ENCODE data around the gene ANKIB1. TPM values are rescaled to one million over a fixed set of nuclear protein-coding genes. Genes with fewer than 3 reads are reported as not detected.
A peak's percentile ranks its signal among the peaks of the same experiment; 100 is the strongest.

The ANKIB1 gene
- total and polyA plus RNA-seq, 9 of the 15 experiments (the other 6 are each of a cell fraction or from before 2014, with no cell fraction given): 5.9 to 25.2 (median 16.1) TPM

DNA sequence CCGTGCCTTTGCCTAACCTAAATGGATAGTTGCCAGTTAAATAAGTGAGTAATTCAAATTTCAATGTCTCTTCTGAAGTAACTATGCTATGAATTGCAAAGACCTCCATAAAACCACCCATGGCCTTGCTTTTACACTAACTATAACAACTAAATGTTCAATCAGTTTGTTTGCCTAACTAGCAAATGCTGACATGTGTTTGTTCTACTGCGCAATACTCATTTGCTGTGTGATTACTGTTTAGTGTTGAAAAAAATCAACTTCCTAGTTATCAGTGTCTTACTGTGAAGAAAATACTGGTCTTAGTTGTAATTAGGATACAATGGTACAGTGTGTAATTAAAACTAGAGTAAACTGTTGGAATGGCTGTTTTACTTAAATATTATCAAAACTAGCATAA is 154.2 kb downstream of the ANKIB1 start (continued):
- TF ChIP-seq, protein P1, sequence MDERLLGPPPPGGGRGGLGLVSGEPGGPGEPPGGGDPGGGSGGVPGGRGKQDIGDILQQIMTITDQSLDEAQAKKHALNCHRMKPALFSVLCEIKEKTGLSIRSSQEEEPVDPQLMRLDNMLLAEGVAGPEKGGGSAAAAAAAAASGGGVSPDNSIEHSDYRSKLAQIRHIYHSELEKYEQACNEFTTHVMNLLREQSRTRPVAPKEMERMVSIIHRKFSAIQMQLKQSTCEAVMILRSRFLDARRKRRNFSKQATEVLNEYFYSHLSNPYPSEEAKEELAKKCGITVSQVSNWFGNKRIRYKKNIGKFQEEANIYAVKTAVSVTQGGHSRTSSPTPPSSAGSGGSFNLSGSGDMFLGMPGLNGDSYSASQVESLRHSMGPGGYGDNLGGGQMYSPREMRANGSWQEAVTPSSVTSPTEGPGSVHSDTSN (CRISPR knock-in tag; IDR thresholded peaks at IDR 0.05; ENCODE audit: low read depth): no peak
- TF ChIP-seq, protein P1 (tag; conservative IDR thresholded peaks at IDR 0.05; ENCODE audit: low read depth): no peak
- TF ChIP-seq LEF1 (IDR thresholded peaks at IDR 0.05) (no peak), MTA1 (IDR thresholded peaks at IDR 0.05; ENCODE audit: borderline replicate concordance) (no peak)

DNA sequence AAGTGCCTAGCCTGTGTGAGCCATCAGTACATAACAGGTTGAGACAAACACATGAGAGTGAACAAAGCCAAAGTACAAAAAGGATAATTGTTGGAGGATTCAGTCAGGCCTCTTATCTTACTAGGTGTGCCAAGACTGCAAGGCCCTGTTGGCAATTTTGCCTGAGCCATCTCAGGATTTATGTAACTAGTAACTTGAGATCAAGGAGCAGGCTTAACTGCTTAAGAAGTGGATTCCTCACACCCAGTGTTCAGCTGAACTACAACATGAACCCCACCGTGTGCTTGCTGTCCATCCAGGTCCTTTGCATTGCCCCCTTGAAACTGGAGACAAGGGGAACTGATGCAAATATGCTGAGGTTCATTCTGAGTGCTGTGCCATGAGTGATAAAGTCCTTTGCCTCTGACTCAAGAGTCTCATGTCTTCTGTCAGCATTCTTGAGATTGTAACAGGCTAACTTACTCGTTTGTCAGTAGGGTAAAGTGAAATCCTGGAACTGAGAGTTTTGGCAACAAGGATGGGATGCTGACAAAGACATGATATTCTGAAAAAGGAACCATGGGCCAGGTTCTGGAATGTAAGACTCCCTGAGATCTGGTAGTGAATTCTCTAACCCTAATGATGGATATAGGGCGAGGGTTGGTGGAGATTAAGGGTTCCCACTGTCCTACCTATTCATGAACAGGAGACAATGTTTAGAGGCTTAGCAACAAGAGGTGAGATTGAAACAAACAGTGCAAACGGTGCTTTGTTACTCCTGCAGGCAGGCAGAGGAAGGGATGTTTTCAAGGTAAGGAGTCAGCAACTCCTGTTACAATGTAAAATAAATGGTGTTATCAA is 157.4 kb downstream of the ANKIB1 start:
- Histone ChIP-seq H3K27ac (ENCODE audit: extremely low read depth, low read depth, low read length) (no peak overlapping the region), H3K79me2 (ENCODE audit: control insufficient read depth, insufficient read depth, low read length) (no peaks in the 10 kb centered on the region), H2AFZ (ENCODE audit: low read depth, low read length) (no peak overlapping the region), H3K9ac (ENCODE audit: insufficient read depth in 1 of 2, low read depth in 2 of 2, low read length in 2 of 2) (no peak overlapping the region), H3K4me2 (ENCODE audit: insufficient read depth, low read length) (no peak overlapping the region), H3K4me3 (no peak overlapping the region), H3K9me1 (ENCODE audit: control insufficient read depth, insufficient read depth, low read length) (no peaks in the 10 kb centered on the region), H3K36me3 (ENCODE audit: control insufficient read depth, insufficient read depth, low read length) (peaks cover 20% of the 10 kb centered on the region; the same call in 1 of the 3 replicates), H3K27me3 (ENCODE audit: control insufficient read depth in 2 of 2, insufficient read depth in 2 of 2, low read length in 2 of 2) (no peaks in the 10 kb centered on the region), H3K9me3 (replicated peaks; ENCODE audit: control insufficient read depth, insufficient read depth, low read depth, low read length) (no peaks in the 10 kb centered on the region), H4K20me1 (replicated peaks; ENCODE audit: control insufficient read depth, insufficient read depth, low read length) (no peaks in the 10 kb centered on the region), H3K4me1 (replicated peaks in 1 of 2; ENCODE audit: control insufficient read depth in 2 of 2, insufficient read depth in 2 of 2, low read length in 2 of 2) (no peaks in the 10 kb centered on the region)
- DNase-seq (ENCODE audit: extremely low read depth in 1 of 4, low spot score in 3 of 4): no peak
- in situ Hi-C loops (cut with MboI): no loop called here
- ChIA-PET CTCF (ENCODE audit: low intra/inter-chr PET ratio) (no interaction called here), POLR2A (interaction anchor here (1.0 to 1.3 kb wide), 3 partner anchors 10 to 174 kb away, joined by 3 to 4 read pairs (median 3); no protein-coding TSS in a partner anchor)
- ATAC-seq: no peak
- WGBS (ENCODE audit: insufficient coverage, low coverage, missing lambda C conversion rate): 37% methylated on average over 4 of the region's 4 CpGs
- peak; percentile 35 for FAIRE-seq
- intact Hi-C loops (cut with micrococcal nuclease): loop anchor here (5.0 to 10.0 kb wide), 2 partner anchors 158 to 521 kb away; partner anchors contain the start of genes ANKIB1, KRIT1 and MTERF1
- no TSS peak for BruUV-seq (replicated peaks)
- TF ChIP-seq ARID1B (IDR thresholded peaks at IDR 0.05) (no peak), GABPB1 (CRISPR knock-in tag; IDR thresholded peaks at IDR 0.05) (no peak), SPI1 (IDR thresholded peaks at IDR 0.05; ENCODE audit: borderline replicate concordance, low read depth, low read length) (no peak), HDAC6 (IDR thresholded peaks at IDR 0.05; ENCODE audit: low read depth, low read length) (no peak), ZNF75A (CRISPR knock-in tag; IDR thresholded peaks at IDR 0.05) (no peak), ZBTB17 (CRISPR knock-in tag; IDR thresholded peaks at IDR 0.05) (no peak), LEF1 (IDR thresholded peaks at IDR 0.05) (no peak), DMBX1 (CRISPR knock-in tag; IDR thresholded peaks at IDR 0.05; ENCODE audit: borderline replicate concordance) (no peak)
- TF ChIP-seq, protein P2, sequence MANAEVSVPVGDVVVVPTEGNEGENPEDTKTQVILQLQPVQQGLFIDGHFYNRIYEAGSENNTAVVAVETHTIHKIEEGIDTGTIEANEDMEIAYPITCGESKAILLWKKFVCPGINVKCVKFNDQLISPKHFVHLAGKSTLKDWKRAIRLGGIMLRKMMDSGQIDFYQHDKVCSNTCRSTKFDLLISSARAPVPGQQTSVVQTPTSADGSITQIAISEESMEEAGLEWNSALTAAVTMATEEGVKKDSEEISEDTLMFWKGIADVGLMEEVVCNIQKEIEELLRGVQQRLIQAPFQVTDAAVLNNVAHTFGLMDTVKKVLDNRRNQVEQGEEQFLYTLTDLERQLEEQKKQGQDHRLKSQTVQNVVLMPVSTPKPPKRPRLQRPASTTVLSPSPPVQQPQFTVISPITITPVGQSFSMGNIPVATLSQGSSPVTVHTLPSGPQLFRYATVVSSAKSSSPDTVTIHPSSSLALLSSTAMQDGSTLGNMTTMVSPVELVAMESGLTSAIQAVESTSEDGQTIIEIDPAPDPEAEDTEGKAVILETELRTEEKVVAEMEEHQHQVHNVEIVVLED (CRISPR knock-in tag; IDR thresholded peaks at IDR 0.05): no peak
- TF ChIP-seq, protein P3, sequence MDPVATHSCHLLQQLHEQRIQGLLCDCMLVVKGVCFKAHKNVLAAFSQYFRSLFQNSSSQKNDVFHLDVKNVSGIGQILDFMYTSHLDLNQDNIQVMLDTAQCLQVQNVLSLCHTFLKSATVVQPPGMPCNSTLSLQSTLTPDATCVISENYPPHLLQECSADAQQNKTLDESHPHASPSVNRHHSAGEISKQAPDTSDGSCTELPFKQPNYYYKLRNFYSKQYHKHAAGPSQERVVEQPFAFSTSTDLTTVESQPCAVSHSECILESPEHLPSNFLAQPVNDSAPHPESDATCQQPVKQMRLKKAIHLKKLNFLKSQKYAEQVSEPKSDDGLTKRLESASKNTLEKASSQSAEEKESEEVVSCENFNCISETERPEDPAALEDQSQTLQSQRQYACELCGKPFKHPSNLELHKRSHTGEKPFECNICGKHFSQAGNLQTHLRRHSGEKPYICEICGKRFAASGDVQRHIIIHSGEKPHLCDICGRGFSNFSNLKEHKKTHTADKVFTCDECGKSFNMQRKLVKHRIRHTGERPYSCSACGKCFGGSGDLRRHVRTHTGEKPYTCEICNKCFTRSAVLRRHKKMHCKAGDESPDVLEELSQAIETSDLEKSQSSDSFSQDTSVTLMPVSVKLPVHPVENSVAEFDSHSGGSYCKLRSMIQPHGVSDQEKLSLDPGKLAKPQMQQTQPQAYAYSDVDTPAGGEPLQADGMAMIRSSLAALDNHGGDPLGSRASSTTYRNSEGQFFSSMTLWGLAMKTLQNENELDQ (CRISPR knock-in tag; IDR thresholded peaks at IDR 0.05; ENCODE audit: borderline replicate concordance): no peak

Measured in K562 (cell line).